DMS153 (cell line): ENCODE results near the gene PITPNC1.
"Not testable (repeated sequence)": the region's sequence is repeated elsewhere in the genome, so short reads cannot be mapped to it uniquely, and the experiment has no call there.

Experiments used
- DNase-seq: peaks from one replicate; lab custom pipeline; 2025; lab: John Stamatoyannopoulos, UW

Gene PITPNC1

GRCh38 chr17:67516571-67516970 lies 139.5 kb downstream of the PITPNC1 start:
- DNase-seq = not testable (repeated sequence)

GRCh38 chr17:67517325-67517724 lies 140.2 kb downstream of the PITPNC1 start:
- DNase-seq = no peak

GRCh38 chr17:67518876-67519275 lies 141.8 kb downstream of the PITPNC1 start:
- DNase-seq = no peak

GRCh38 chr17:67519801-67520251 lies 142.7 kb downstream of the PITPNC1 start:
- DNase-seq = no peak

- peak; percentile 26 for DNase-seq
Measured at GRCh38 chr17:67520252-67520906, 143.3 kb downstream of the PITPNC1 start.

GRCh38 chr17:67520916-67521774 lies 144.1 kb downstream of the PITPNC1 start:
- DNase-seq = peak; percentile 48

GRCh38 chr17:67521775-67522069 lies 144.6 kb downstream of the PITPNC1 start:
- no peak for DNase-seq

GRCh38 chr17:67523101-67523500 lies 146.0 kb downstream of the PITPNC1 start:
- no peak for DNase-seq

- DNase-seq = peak; percentile 57
Measured at GRCh38 chr17:67525239-67526135, 148.4 kb downstream of the PITPNC1 start.

- no peak for DNase-seq
Measured at GRCh38 chr17:67526700-67527099, 149.6 kb downstream of the PITPNC1 start.

- peak; percentile 84 for DNase-seq
Measured at GRCh38 chr17:67528751-67529436, 151.8 kb downstream of the PITPNC1 start.

- DNase-seq = peak; percentile 30
Measured at GRCh38 chr17:67531291-67531690, 154.2 kb downstream of the PITPNC1 start.

GRCh38 chr17:67532326-67532871 lies 155.3 kb downstream of the PITPNC1 start:
- DNase-seq = no peak

- no peak for DNase-seq
Measured at GRCh38 chr17:67534941-67535340, 157.9 kb downstream of the PITPNC1 start.

- no peak for DNase-seq
Measured at GRCh38 chr17:67542219-67543114, 165.4 kb downstream of the PITPNC1 start.

GRCh38 chr17:67544364-67544955 lies 167.4 kb downstream of the PITPNC1 start:
- no peak for DNase-seq

- no peak for DNase-seq
Measured at GRCh38 chr17:67546578-67547527, 169.8 kb downstream of the PITPNC1 start.

- DNase-seq = no peak
Measured at GRCh38 chr17:67548693-67549092, 171.6 kb downstream of the PITPNC1 start.

- no peak for DNase-seq
Measured at GRCh38 chr17:67549820-67550219, 172.7 kb downstream of the PITPNC1 start.
